Hippocampal formation (tissue), 2 donors: ENCODE measurements around the gene NACC2.
"Not testable (repeated sequence)": the region's sequence is repeated elsewhere in the genome, so short reads cannot be mapped to it uniquely, and the experiment has no call there.

Experiments
- DNase-seq, 2 donors: peaks; one replicate each; lab custom pipeline; 2025; lab: John Stamatoyannopoulos, UW

The NACC2 gene

GRCh38 chr9:135979547-135980166 is 115.4 kb downstream of the NACC2 start:
- DNase-seq, result no peak

GRCh38 chr9:135978642-135979546 is 116.2 kb downstream of the NACC2 start:
- DNase-seq, result peak; percentile 16 to 38

DNA sequence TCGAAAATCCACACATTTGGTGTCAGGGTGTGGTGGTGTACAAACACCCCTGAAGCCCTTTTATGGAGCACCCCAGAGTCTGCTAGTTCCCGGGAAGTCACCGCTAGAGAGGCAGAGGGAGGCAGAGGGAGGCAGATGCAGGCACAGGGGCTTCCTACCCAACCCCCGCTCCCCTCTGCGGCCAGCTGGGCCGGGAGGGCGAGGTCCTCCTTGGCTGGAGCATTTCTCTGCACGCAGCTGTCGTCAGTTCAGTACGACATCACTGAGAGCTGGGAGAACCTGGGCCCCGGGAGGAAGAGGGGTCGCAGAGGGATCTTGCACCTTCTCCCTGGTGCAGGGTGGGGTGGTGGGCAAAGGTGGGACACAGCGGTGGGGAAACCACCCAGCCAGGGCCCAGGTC is 118.1 kb downstream of the NACC2 start:
- DNase-seq, result no peak

DNA sequence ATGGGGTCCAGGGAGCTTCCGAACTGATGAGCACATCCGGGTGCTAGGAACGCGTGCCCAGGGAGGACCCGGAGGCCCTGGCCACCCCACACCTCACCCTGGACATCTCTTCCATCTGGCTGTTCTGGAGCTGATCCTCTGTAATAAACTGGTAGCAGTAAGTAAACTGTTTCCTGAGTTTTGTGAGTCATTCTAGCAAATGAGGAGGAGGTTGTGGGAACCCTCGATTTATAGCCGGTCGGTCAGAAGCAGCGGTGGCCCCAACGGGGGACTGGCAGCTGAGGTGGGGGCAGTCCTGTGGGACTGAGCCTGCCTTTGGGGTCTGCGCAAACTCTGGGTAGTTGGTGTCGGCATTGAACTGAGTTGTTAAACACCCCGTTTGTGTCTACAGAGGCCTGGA is 118.6 kb downstream of the NACC2 start:
- no peak for DNase-seq

DNA sequence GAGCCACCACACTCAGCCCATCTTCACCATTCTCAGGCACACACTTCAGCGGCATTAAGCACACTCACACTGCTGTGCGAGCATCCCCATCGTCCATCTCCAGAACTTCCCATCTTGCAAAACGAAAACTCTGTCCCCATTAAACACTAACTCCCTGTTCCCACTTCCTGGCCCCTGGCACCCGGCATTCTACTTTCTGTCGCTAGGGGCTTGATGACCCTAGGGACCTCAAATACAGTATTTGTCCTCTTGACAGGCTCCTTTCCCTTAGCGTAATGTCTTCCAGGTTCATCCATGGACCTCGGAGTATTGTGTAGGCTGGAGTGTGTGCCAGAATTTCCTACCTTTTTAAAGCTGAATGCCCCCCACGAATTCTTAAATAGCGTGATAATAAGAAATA is 119.3 kb downstream of the NACC2 start:
- no peak for DNase-seq

DNA sequence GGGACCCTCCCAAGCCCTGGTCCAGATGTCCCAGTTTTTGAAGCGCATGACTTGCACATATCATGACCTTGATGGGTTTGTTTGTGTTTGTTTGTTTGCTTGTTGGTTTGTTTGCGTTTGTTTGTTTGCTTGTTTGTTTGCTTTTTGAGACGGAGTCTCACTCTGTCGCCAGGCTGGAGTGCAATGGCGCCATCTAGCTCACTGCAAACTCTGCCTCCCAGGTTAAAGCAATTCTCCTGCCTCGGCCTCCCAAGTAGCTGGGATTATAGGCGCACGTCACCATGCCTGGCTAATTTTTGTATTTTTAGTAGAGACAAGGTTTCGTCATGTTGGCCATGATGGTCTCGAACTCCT is 120.9 kb downstream of the NACC2 start:
- DNase-seq, result no peak

- DNase-seq, result no peak
Observed at GRCh38 chr9:135973277-135974219, 121.5 kb downstream of the NACC2 start.

DNA sequence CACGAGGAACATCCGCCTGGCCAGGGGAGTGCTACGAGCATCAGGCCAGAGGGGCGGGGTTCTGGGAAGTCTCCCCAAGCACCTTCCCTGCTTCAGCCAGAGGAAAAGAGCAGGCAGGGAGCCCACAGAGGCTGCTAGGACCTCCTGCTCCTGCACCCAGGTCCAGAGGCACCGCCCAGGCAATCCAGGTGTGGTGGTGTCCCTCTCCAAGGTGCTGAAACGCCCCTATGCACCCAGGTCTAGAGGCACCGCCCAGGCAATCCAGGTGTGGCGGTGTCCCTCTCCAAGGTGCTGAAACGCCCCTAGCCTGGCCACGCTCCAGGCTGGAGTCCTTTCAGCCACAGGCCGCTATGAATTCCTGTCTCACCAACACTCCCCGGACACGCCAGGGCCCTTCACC is 123.2 kb downstream of the NACC2 start:
- DNase-seq, result no peak

GRCh38 chr9:135971111-135971766 is 123.8 kb downstream of the NACC2 start:
- no peak for DNase-seq

DNA sequence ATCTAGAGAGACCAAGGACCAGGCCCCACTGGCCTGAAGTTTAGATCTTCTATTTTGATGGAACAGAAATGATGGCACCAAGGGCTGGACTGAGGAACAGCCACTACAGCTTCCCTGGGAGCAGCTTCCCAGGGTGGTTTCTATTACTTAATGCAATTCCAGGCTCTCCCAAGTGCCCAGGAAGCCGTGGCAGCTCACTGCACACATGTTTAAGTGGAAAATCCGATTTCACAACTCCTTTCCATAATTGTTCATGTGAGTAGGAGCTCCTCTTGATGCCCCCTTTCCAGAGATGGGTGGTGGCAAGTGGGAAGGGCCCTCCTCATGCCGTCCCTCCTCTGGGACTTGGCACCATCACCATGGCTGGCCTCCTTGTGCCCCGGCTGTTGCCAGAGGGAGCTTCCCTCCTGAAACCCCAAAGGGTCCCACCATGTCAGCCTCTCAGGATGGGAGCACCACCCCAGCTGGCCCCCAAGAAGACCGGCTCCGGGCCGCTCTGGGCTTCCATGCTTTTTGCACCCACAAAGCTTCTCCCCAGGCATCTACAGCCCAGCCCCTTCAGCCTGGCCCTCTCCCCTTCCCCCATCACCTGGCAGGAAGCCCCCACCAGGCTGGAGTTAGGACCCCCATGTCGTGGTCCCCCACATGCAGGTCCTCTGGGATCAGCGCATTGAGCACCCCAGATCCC is 124.8 kb downstream of the NACC2 start:
- DNase-seq, result no peak

- no peak for DNase-seq
Observed at GRCh38 chr9:135969064-135969683, 125.9 kb downstream of the NACC2 start.

- DNase-seq, result no peak
Observed at GRCh38 chr9:135968601-135969000, 126.5 kb downstream of the NACC2 start.

- no peak for DNase-seq
Observed at GRCh38 chr9:135968083-135968476, 127.0 kb downstream of the NACC2 start.

GRCh38 chr9:135966916-135967260 is 128.2 kb downstream of the NACC2 start:
- not testable (repeated sequence) for DNase-seq

DNA sequence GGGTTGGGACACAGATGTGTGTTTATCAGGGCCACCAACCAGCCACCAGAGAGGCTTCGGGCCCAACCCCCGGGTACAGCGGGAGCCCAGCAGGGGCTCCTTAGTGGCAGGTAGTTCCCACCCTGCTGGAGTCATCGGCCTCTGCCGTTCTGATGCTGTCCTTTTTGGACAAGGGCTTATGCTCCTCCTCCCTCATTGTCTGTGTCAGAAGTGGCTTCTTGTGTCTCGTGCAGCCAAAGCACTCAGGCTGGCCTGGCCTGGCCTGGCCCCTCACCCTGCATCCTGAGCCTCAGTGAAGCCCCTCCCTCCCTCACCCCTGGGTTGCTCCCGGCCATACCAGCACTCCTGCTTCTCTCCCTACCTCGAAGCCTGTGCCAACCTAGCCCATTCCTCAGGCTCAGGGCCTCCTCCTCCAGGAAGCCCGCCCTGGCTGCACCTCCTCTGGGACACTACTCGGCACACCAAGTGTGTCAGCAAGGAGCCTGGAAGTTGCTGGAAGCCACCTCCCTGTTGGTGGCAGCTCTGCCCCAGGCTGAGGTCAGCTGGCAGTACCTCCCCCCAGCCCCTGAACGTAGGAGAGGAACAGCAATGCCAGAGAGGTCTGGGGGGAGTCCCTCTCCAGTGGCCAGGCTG is 129.8 kb downstream of the NACC2 start:
- DNase-seq, result no peak

DNA sequence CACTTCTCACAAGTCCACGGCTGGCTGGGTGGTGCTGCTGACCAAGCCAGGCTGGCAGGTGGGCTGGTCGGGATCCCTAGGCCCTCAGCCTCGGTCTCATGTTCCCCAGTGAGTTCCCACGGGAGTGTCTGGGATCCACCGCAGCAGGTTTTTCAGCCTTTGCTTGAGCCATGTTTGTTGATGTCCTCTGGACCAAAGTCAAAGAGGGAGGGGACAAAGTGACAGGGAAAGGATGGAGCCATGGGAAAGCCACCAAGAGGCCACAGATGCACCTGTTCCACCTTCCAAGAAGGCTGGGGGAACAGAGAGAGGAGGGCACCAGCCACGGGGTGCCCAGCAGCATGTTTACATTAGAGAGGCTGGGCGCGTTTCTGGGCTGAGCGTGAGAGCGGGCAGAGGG is 131.2 kb downstream of the NACC2 start:
- no peak for DNase-seq

GRCh38 chr9:135963338-135963737 is 131.8 kb downstream of the NACC2 start:
- DNase-seq, result no peak

DNA sequence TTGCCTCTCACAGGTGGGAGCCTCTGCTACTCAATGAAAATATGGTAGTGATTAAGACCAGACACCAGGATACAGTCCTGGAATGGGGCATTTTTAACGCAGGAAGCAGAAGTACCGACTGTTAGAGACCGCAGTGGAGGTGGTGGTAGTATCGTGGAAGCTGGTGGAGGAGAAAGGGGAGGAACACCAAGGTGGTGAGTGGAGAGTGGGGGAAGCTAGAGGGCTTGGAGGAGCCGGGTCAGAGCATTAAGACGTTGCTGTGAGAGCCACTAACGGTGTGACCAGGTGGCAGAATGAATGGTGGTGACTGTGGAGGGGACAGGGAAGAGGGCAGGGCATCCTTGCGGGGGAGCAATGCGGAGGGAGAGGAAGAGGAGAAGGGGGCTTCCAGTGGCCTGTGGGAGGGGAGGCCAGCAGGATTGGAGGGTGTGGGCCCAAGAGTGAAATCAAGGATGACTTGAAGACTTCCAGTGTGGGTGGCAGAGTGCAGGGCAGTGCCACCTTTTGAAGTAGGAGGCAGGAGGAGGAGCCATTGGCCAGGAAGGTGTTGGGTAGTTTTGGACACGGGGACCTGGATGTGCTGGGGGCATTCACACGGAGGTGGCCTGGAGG is 132.3 kb downstream of the NACC2 start:
- no peak for DNase-seq

GRCh38 chr9:135961811-135962695 is 133.0 kb downstream of the NACC2 start:
- no peak for DNase-seq
